HG03432 (cell line): ENCODE results near the gene VPS13A.

ENCODE experiments used
- ATAC-seq: cut with Tn5 transposase; IDR thresholded peaks from one replicate; pipeline ENCODE4 v1.9.1; 2021; ENCODE audit warnings: mild to moderate bottlenecking, moderate library complexity; ENCODE audit not compliant: unreplicated experiment

Gene VPS13A

GRCh38 chr9:77177143-77177893 lies at the start of gene VPS13A:
Gene VPS13A, plus strand, starts transcription at chr9:77177534. Its CDS starts 171 bp downstream, at chr9:77177705.
- ATAC-seq, result peak; percentile 83

GRCh38 chr9:77128125-77128789 lies 49.1 kb upstream of the VPS13A start:
- ATAC-seq, result no peak

- no peak for ATAC-seq
Observed at GRCh38 chr9:77131399-77131798, 45.9 kb upstream of the VPS13A start.

- ATAC-seq, result no peak
Observed at GRCh38 chr9:77133011-77133410, 44.3 kb upstream of the VPS13A start.

- no peak for ATAC-seq
Observed at GRCh38 chr9:77142366-77142765, 35.0 kb upstream of the VPS13A start.

- no peak for ATAC-seq
Observed at GRCh38 chr9:77149879-77150278, 27.5 kb upstream of the VPS13A start.

- ATAC-seq, result no peak
Observed at GRCh38 chr9:77152289-77152688, 25.0 kb upstream of the VPS13A start.

- no peak for ATAC-seq
Observed at GRCh38 chr9:77156646-77157371, 20.5 kb upstream of the VPS13A start.

GRCh38 chr9:77158772-77159513 lies 18.4 kb upstream of the VPS13A start:
- no peak for ATAC-seq

GRCh38 chr9:77161191-77161590 lies 16.1 kb upstream of the VPS13A start:
- no peak for ATAC-seq

- no peak for ATAC-seq
Observed at GRCh38 chr9:77161966-77162365, 15.4 kb upstream of the VPS13A start.

- ATAC-seq, result no peak
Observed at GRCh38 chr9:77162366-77162765, 15.0 kb upstream of the VPS13A start.

- no peak for ATAC-seq
Observed at GRCh38 chr9:77163884-77164283, 13.4 kb upstream of the VPS13A start.

- ATAC-seq, result no peak
Observed at GRCh38 chr9:77166193-77166592, 11.1 kb upstream of the VPS13A start.

- ATAC-seq, result no peak
Observed at GRCh38 chr9:77170991-77171699, 6.2 kb upstream of the VPS13A start.

GRCh38 chr9:77175151-77175550 lies 2.2 kb upstream of the VPS13A start:
- no peak for ATAC-seq

GRCh38 chr9:77176106-77176505 lies 1.2 kb upstream of the VPS13A start:
- no peak for ATAC-seq

GRCh38 chr9:77176686-77177142 lies 620 bp upstream of the VPS13A start:
- no peak for ATAC-seq

GRCh38 chr9:77177894-77178794 lies 810 bp downstream of the VPS13A start:
- peak; percentile 12 for ATAC-seq
